ENCODE measurements around the gene OXCT1.

OXCT1 gene

DNA sequence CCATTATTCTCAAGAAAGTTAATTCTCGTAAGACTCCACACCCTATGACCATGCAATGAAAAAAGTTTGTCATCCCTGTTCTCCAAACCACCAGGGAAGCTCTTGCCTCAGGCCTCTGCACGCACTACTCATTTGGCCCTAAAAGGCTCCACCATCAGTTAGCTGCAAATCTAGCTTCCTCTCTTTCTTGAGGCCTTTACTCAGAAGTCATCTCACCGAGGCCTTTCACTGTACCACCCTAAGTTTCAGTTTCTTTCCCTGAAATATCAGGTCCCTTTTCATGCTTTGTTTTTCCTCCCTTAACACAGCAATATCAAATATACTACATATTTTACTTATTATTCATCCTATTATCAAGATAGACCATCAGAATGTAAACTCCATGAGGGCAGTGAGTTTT, 39.1 kb downstream of the OXCT1 start:
- DNase-seq (ENCODE audit: low spot score) = no peak
- no peak overlapping the region for H3K4me3 ChIP-seq
- H3K27ac ChIP-seq = no peak overlapping the region
- TF ChIP-seq, protein P1, sequence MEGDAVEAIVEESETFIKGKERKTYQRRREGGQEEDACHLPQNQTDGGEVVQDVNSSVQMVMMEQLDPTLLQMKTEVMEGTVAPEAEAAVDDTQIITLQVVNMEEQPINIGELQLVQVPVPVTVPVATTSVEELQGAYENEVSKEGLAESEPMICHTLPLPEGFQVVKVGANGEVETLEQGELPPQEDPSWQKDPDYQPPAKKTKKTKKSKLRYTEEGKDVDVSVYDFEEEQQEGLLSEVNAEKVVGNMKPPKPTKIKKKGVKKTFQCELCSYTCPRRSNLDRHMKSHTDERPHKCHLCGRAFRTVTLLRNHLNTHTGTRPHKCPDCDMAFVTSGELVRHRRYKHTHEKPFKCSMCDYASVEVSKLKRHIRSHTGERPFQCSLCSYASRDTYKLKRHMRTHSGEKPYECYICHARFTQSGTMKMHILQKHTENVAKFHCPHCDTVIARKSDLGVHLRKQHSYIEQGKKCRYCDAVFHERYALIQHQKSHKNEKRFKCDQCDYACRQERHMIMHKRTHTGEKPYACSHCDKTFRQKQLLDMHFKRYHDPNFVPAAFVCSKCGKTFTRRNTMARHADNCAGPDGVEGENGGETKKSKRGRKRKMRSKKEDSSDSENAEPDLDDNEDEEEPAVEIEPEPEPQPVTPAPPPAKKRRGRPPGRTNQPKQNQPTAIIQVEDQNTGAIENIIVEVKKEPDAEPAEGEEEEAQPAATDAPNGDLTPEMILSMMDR (IDR thresholded peaks at IDR 0.05) = no peak

DNA sequence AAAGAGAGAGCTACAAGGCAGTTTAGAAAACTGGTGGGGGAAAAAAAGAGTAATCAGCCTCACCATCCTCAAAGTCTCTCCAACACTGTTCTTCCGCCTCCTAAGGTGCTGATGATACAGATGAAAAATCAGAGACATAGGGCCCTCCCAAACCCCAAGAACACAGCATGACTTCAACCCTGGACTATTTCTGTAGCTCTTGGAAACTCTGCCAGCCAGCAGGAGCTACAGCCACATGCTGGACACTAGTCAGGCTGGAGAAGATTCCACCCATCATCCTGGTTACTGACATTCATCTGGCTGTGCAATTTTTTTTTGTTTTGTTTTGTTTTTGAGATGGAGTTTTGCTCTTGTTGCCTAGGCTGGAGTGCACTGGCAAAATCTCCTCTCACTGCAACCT, 42.4 kb downstream of the OXCT1 start:
- TF ChIP-seq, protein P1 (IDR thresholded peaks at IDR 0.05) = no peak
- no peak overlapping the region for H3K27ac ChIP-seq
- no peak for DNase-seq (ENCODE audit: low spot score)
- H3K4me3 ChIP-seq = no peak overlapping the region

DNA sequence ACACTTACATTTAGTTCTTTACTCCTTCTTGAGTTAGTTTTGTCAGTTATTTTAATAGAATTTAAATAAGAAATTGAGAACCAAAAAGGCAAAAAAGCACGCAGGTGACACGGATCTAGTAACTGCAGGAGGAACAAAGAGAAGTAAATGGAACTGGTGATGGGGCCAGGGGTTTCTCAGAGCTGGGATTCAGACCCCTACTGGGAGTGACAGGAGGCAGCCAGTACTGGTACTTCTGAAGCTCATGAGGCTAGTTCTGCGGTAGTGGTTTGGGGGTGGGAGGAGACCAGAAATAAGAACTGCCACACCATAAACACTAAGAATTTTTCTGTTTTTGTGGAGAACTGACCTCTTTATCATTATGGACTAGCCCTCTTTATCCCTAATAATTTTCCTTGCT, 48.2 kb downstream of the OXCT1 start:
- no peak overlapping the region for H3K4me3 ChIP-seq
- H3K27ac ChIP-seq = no peak overlapping the region
- TF ChIP-seq, protein P1 (IDR thresholded peaks at IDR 0.05) = no peak
- DNase-seq (ENCODE audit: low spot score) = no peak

GRCh38 chr5:41821051-41821450, 49.2 kb downstream of the OXCT1 start:
- Histone ChIP-seq H3K27ac (no peak overlapping the region), H3K4me3 (no peak overlapping the region)
- DNase-seq (ENCODE audit: low spot score) = no peak
- TF ChIP-seq, protein P1 (IDR thresholded peaks at IDR 0.05) = no peak

- DNase-seq (ENCODE audit: low spot score) = no peak
- Histone ChIP-seq H3K4me3 (no peak overlapping the region), H3K27ac (no peak overlapping the region)
- TF ChIP-seq, protein P1 (IDR thresholded peaks at IDR 0.05) = no peak
Observed at GRCh38 chr5:41820150-41820549, 50.1 kb downstream of the OXCT1 start.

- H3K27ac ChIP-seq = no peak overlapping the region
- DNase-seq (ENCODE audit: low spot score) = no peak
- H3K4me3 ChIP-seq = no peak overlapping the region
- TF ChIP-seq, protein P1 (IDR thresholded peaks at IDR 0.05) = no peak
Observed at GRCh38 chr5:41817625-41818301, 52.5 kb downstream of the OXCT1 start.

- DNase-seq (ENCODE audit: low spot score) = no peak
- Histone ChIP-seq H3K4me3 (no peak overlapping the region), H3K27ac (peak overlapping the region in 1 of 2 donors; percentile 15)
- TF ChIP-seq, protein P1 (IDR thresholded peaks at IDR 0.05) = no peak
Observed at GRCh38 chr5:41815663-41816229, 54.5 kb downstream of the OXCT1 start.

All from coronary artery (tissue), 2 donors.